Neural progenitor cell (in vitro differentiated cells): Measurements from ENCODE around the gene KLHL9. TPM values are rescaled to one million over a fixed set of nuclear protein-coding genes. Genes with fewer than 3 reads are reported as not detected.

Experiments used
- DNase-seq: peaks from one replicate; pipeline ENCODE4 v3.0.0-alpha.2; 2016; ENCODE audit warnings: low spot score
- H2AFZ ChIP-seq: fragments of 200-600 bp; sonication (generic); replicated peaks from 2 replicates; pipeline ENCODE4 v1.6.1; 2016; ENCODE audit warnings: antibody characterized with exemption
- H3F3A ChIP-seq: fragments of 200-600 bp; sonication (generic); 2 replicates; pipeline ENCODE4 v1.6.1; 2016; ENCODE audit warnings: antibody characterized with exemption, low read depth
- H3K27ac ChIP-seq: fragments of 200-600 bp; sonication (generic); 2 replicates; pipeline ENCODE4 v1.5.1; 2016; ENCODE audit warnings: mild to moderate bottlenecking
- H3K27me3 ChIP-seq: fragments of 200-600 bp; sonication (generic); 2 replicates; pipeline ENCODE4 v1.6.1; 2016; ENCODE audit warnings: mild to moderate bottlenecking, moderate library complexity
- H3K36me3 ChIP-seq: fragments of 200-600 bp; sonication (generic); 2 replicates; pipeline ENCODE4 v1.5.1; 2016
- H3K4me1 ChIP-seq: fragments of 200-600 bp; sonication (generic); 2 replicates; pipeline ENCODE4 v1.6.1; 2016; ENCODE audit warnings: mixed run types
- H3K4me2 ChIP-seq: fragments of 200-600 bp; sonication (generic); 2 replicates; pipeline ENCODE4 v1.6.1; 2016
- H3K4me3 ChIP-seq: fragments of 200-600 bp; sonication (generic); 2 replicates; pipeline ENCODE4 v1.5.1; 2016
- H3K79me2 ChIP-seq: fragments of 200-600 bp; sonication (generic); 2 replicates; pipeline ENCODE4 v1.6.1; 2016; ENCODE audit warnings: low read depth
- H3K9ac ChIP-seq: fragments of 200-600 bp; sonication (generic); 2 replicates; pipeline ENCODE4 v1.6.1; 2016
- H3K9me3 ChIP-seq: fragments of 200-600 bp; sonication (generic); 2 replicates; pipeline ENCODE4 v1.5.1; 2016; ENCODE audit warnings: low read depth
- H4K20me1 ChIP-seq: fragments of 200-600 bp; sonication (generic); 2 replicates; pipeline ENCODE4 v1.6.1; 2016; ENCODE audit warnings: low read depth
- H3K27ac Mint-ChIP-seq: 3 replicates; pipeline ENCODE4 v1.8.0; 2021; ENCODE audit warnings: mixed read lengths
- H3K27me3 Mint-ChIP-seq: 2 replicates; pipeline ENCODE4 v1.8.0; 2022; ENCODE audit warnings: low read depth, mild to moderate bottlenecking, inconsistent platforms, moderate library complexity, mixed read lengths; ENCODE audit not compliant: insufficient read depth
- H3K36me3 Mint-ChIP-seq: 3 replicates; pipeline ENCODE4 v1.8.0; 2021; ENCODE audit warnings: mixed read lengths
- H3K4me1 Mint-ChIP-seq: 3 replicates; pipeline ENCODE4 v1.8.0; 2021; ENCODE audit warnings: mixed read lengths
- H3K4me3 Mint-ChIP-seq: 3 replicates; pipeline ENCODE4 v1.8.0; 2021; ENCODE audit warnings: mild to moderate bottlenecking, moderate library complexity, mixed read lengths
- H3K9me3 Mint-ChIP-seq: 3 replicates; pipeline ENCODE4 v1.8.0; 2020; ENCODE audit warnings: mixed read lengths
- CTCF ChIP-seq: fragments of 200-600 bp; sonication (generic); IDR thresholded peaks from 2 replicates; pipeline ENCODE4 v1.5.1; 2017; ENCODE audit warnings: antibody characterized with exemption, mild to moderate bottlenecking
- EZH2 ChIP-seq: fragments of 200-600 bp; sonication (generic); IDR thresholded peaks from 2 replicates; pipeline ENCODE4 v1.6.1; 2017; ENCODE audit warnings: antibody characterized with exemption, mild to moderate bottlenecking, moderate library complexity
- EZH2phosphoT487 ChIP-seq: fragments of 200-600 bp; sonication (generic); IDR thresholded peaks from 2 replicates; pipeline ENCODE4 v1.6.1; 2017; ENCODE audit warnings: antibody characterized with exemption
- total RNA-seq: library from RNA; depleted of rRNA; stranded (reverse); fragments of >200 nt; gene quantifications from 2 replicates; pipeline ENCODE4 v1.2.3, GENCODE V29; 2015; ENCODE audit warnings: low replicate concordance

Gene KLHL9
- total RNA-seq, 1 donor from 2014 or later = 42.0 TPM

- Mint-ChIP-seq H3K4me1 (no peaks in the 10 kb centered on the region), H3K27ac (no peak overlapping the region), H3K27me3 (peaks cover 2% of the 10 kb centered on the region), H3K4me3 (no peak overlapping the region), H3K9me3 (no peaks in the 10 kb centered on the region), H3K36me3 (no peaks in the 10 kb centered on the region)
- Histone ChIP-seq H3K9me3 (no peaks in the 10 kb centered on the region), H3K79me2 (no peaks in the 10 kb centered on the region), H3K36me3 (no peaks in the 10 kb centered on the region), H3K4me2 (no peak overlapping the region), H3K4me3 (no peak overlapping the region), H4K20me1 (no peaks in the 10 kb centered on the region), H3F3A (no peaks in the 10 kb centered on the region), H2AFZ (no peak overlapping the region), H3K27ac (no peak overlapping the region), H3K9ac (no peak overlapping the region), H3K4me1 (no peaks in the 10 kb centered on the region), H3K27me3 (peaks cover 41% of the 10 kb centered on the region)
- TF ChIP-seq EZH2 (no peak), CTCF (no peak), EZH2phosphoT487 (no peak)
- DNase-seq = no peak
Observed at GRCh38 chr9:21286099-21286498, 49.1 kb downstream of the KLHL9 start.

DNA sequence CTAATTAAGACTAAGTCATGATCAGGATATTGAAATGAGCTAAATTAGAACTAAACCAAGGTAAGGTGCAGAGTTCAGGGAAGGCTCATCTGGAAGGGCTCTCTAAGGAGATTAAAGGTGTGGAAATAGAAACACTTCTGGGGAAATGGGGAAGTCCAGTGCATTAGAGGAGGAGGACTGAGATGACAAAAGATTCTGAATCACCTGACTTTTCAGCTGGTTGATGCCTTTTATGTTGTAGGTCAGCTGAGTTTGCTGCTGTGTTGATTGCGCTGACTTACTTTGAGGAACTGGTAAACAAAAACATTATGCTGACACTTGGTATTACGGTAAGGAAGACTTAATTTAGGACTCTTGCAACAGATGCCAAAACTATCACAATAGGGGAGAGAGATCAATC is 53.9 kb downstream of the KLHL9 start:
- H2AFZ ChIP-seq = no peak overlapping the region
- Mint-ChIP-seq H3K4me3 (no peak overlapping the region), H3K4me1 (no peaks in the 10 kb centered on the region), H3K27ac (no peak overlapping the region), H3K9me3 (no peaks in the 10 kb centered on the region), H3K27me3 (no peaks in the 10 kb centered on the region), H3K36me3 (no peaks in the 10 kb centered on the region)
- peaks cover 46% of the 10 kb centered on the region for H3K27me3 ChIP-seq
- H3F3A ChIP-seq = no peaks in the 10 kb centered on the region
- H3K4me1 ChIP-seq = no peaks in the 10 kb centered on the region
- H3K9ac ChIP-seq = no peak overlapping the region
- no peak for DNase-seq
- H3K36me3 ChIP-seq = no peaks in the 10 kb centered on the region
- H3K4me3 ChIP-seq = no peak overlapping the region
- no peak overlapping the region for H3K27ac ChIP-seq
- H3K9me3 ChIP-seq = no peaks in the 10 kb centered on the region
- no peak for TF ChIP-seq CTCF
- TF ChIP-seq EZH2phosphoT487 = no peak
- no peak for TF ChIP-seq EZH2
- H3K4me2 ChIP-seq = no peak overlapping the region
- H4K20me1 ChIP-seq = no peaks in the 10 kb centered on the region
- no peaks in the 10 kb centered on the region for H3K79me2 ChIP-seq

Other genes starting within 250 kb of the KLHL9 start
- not detected in 2 replicates for gene IFNW1, start 193.6 kb downstream of the KLHL9 start, total RNA-seq
- gene IFNA21, start 168.7 kb downstream of the KLHL9 start, total RNA-seq = not detected in 2 replicates
- not detected in 2 replicates for gene IFNA4, start 147.8 kb downstream of the KLHL9 start, total RNA-seq
- gene IFNA7, start 133.2 kb downstream of the KLHL9 start, total RNA-seq = not detected in 2 replicates
- not detected in 2 replicates for gene IFNA10, start 128.3 kb downstream of the KLHL9 start, total RNA-seq
- gene IFNA16, start 118.1 kb downstream of the KLHL9 start, total RNA-seq = not detected in 2 replicates
- not detected in 2 replicates for gene IFNA17, start 107.2 kb downstream of the KLHL9 start, total RNA-seq
- gene IFNA14, start 95.4 kb downstream of the KLHL9 start, total RNA-seq = not detected in 2 replicates
- 0.21 TPM in 1 of 2 replicates, not detected in the other for gene IFNA5, start 30.1 kb downstream of the KLHL9 start, total RNA-seq
- gene IFNA6, start 15.5 kb upstream of the KLHL9 start, total RNA-seq = not detected in 2 replicates
- gene IFNA13, start 32.7 kb upstream of the KLHL9 start, total RNA-seq = not detected in 2 replicates
- not detected in 2 replicates for gene IFNA2, start 50.0 kb upstream of the KLHL9 start, total RNA-seq
- not detected in 2 replicates for gene IFNA8, start 73.7 kb upstream of the KLHL9 start, total RNA-seq
- gene IFNA1, start 105.0 kb upstream of the KLHL9 start, total RNA-seq = not detected in 2 replicates
- 0.12 TPM in 1 of 2 replicates, not detected in the other for gene IFNE, start 146.9 kb upstream of the KLHL9 start, total RNA-seq